Measurements from ENCODE around the gene GALNT17.

- no peak for TF ChIP-seq EZH2 (IDR thresholded peaks at IDR 0.05; ENCODE audit: borderline replicate concordance, low read depth, low read length, poor library complexity, severe bottlenecking)
- TF ChIP-seq CTCF (conservative IDR thresholded peaks at IDR 0.05; ENCODE audit: low read depth, low read length), result no peak
Measured at GRCh38 chr7:71659622-71660021, 527.7 kb downstream of the GALNT17 start.

Measured in A673 (cell line).